Measurements from ENCODE around the gene PCGF5. TPM values are rescaled to one million over a fixed set of nuclear protein-coding genes. Genes with fewer than 3 reads are reported as not detected.

The PCGF5 gene
- total and polyA plus RNA-seq, 9 of the 15 experiments (the other 6 are each of a cell fraction or from before 2014, with no cell fraction given) = 10.9 to 40.0 (median 20.3) TPM

GRCh38 chr10:91211675-91212074 lies 8.8 kb upstream of the PCGF5 start (continued):
- no peak for TF ChIP-seq ZNF263 (CRISPR knock-in tag; IDR thresholded peaks at IDR 0.05; ENCODE audit: borderline replicate concordance)

GRCh38 chr10:91214911-91215310 lies 5.6 kb upstream of the PCGF5 start:
- CTCF ChIA-PET (ENCODE audit: low intra/inter-chr PET ratio) = no interaction called here

More at GRCh38 chr10:91214911-91215310, 5.6 kb upstream of the PCGF5 start:
- no peak for DNase-seq (ENCODE audit: extremely low read depth in 1 of 4, low spot score in 3 of 4)
- no peaks in the 10 kb centered on the region for H3K27me3 ChIP-seq (ENCODE audit: control insufficient read depth in 2 of 2, insufficient read depth in 2 of 2, low read length in 2 of 2)
- no peaks in the 10 kb centered on the region for H3K36me3 ChIP-seq (ENCODE audit: control insufficient read depth, insufficient read depth, low read length)
- no peak for ATAC-seq
- no TSS peak for BruUV-seq (replicated peaks)
- 0 out of 2 replicates have a peak, but pooled peaks cover 2% of the 10 kb centered on the region for H4K20me1 ChIP-seq (replicated peaks; ENCODE audit: control insufficient read depth, insufficient read depth, low read length)
- no peak for FAIRE-seq
- no peaks in the 10 kb centered on the region for H3K9me1 ChIP-seq (ENCODE audit: control insufficient read depth, insufficient read depth, low read length)
- H3K4me2 ChIP-seq (ENCODE audit: insufficient read depth, low read length) = no peak overlapping the region
- TF ChIP-seq ZBTB2 (IDR thresholded peaks at IDR 0.05) (no peak), MTF1 (CRISPR knock-in tag; IDR thresholded peaks at IDR 0.05; ENCODE audit: borderline replicate concordance) (no peak)
- H2AFZ ChIP-seq (ENCODE audit: low read depth, low read length) = no peak overlapping the region
- intact Hi-C loops (cut with micrococcal nuclease) = loop anchor here (5.0 kb wide), 1 partner anchor 32 kb away; no protein-coding TSS in a partner anchor
- H3K79me2 ChIP-seq (ENCODE audit: control insufficient read depth, insufficient read depth, low read length) = peaks cover 32% of the 10 kb centered on the region
- 77% methylated on average over 2 of the region's 2 CpGs for WGBS (ENCODE audit: insufficient coverage, low coverage, missing lambda C conversion rate)
- no peaks in the 10 kb centered on the region for H3K9me3 ChIP-seq (replicated peaks; ENCODE audit: control insufficient read depth, insufficient read depth, low read depth, low read length)
- in situ Hi-C loops (cut with MboI) = no loop called here
- H3K4me3 ChIP-seq = no peak overlapping the region
- no peak overlapping the region for H3K9ac ChIP-seq (ENCODE audit: insufficient read depth in 1 of 2, low read depth in 2 of 2, low read length in 2 of 2)
- H3K27ac ChIP-seq (ENCODE audit: extremely low read depth, low read depth, low read length) = no peak overlapping the region
- POLR2A ChIA-PET = interaction anchor here (0.8 kb wide), 1 partner anchor 164 kb away, joined by 3 read pairs; no protein-coding TSS in a partner anchor
- H3K4me1 ChIP-seq (replicated peaks in 1 of 2; ENCODE audit: control insufficient read depth in 2 of 2, insufficient read depth in 2 of 2, low read length in 2 of 2) = peaks cover 4 to 14% of the 10 kb centered on the region in 2 experiments; a peak in 3 of 5 replicates
